Neural cell (in vitro differentiated cells): ENCODE data around the gene DPP6.

ENCODE experiments used
- POLR2AphosphoS5 ChIP-seq: IDR thresholded peaks from 2 replicates; pipeline ENCODE4 v1.6.1; 2012
- TAF1 ChIP-seq: IDR thresholded peaks from 2 replicates; pipeline ENCODE4 v1.6.1; 2012; ENCODE audit warnings: low read depth
- TF ChIP-seq, protein P1 (sequence below): fragments of 450-650 bp; IDR thresholded peaks from 2 replicates; pipeline ENCODE4 v1.5.1; 2014; ENCODE audit warnings: antibody characterized with exemption, mild to moderate bottlenecking, moderate library complexity; ENCODE audit not compliant: poor library complexity, severe bottlenecking

DNA sequence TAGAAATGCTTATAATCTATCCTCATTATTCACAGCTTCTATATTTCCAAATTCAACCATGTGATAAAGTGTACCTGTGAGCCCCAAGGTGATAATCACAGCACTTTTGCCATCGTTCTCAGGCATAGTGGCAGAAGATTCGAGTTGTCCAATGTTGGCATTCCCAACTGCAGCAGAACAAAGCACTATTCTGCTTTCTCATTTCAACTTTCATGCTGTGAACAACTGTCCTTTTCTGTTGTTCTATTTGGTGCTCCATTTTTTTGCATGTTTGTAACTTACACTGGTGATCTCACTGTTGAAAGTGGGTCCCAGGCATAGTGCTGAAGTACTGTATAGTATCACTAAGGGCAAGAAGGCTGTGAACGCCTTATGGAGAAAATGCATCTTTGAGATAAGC lies 512.5 kb downstream of the DPP6 start:
- TF ChIP-seq, protein P1, sequence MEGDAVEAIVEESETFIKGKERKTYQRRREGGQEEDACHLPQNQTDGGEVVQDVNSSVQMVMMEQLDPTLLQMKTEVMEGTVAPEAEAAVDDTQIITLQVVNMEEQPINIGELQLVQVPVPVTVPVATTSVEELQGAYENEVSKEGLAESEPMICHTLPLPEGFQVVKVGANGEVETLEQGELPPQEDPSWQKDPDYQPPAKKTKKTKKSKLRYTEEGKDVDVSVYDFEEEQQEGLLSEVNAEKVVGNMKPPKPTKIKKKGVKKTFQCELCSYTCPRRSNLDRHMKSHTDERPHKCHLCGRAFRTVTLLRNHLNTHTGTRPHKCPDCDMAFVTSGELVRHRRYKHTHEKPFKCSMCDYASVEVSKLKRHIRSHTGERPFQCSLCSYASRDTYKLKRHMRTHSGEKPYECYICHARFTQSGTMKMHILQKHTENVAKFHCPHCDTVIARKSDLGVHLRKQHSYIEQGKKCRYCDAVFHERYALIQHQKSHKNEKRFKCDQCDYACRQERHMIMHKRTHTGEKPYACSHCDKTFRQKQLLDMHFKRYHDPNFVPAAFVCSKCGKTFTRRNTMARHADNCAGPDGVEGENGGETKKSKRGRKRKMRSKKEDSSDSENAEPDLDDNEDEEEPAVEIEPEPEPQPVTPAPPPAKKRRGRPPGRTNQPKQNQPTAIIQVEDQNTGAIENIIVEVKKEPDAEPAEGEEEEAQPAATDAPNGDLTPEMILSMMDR, result no peak
- TF ChIP-seq TAF1 (no peak), POLR2AphosphoS5 (no peak)
